ENCODE measurements around the gene RNLS. TPM values are rescaled to one million over a fixed set of nuclear protein-coding genes. Genes with fewer than 3 reads are reported as not detected.

The RNLS gene
- total RNA-seq, 1 experiment from 2014 or later = not detected

GRCh38 chr10:88333248-88333630, 249.9 kb downstream of the RNLS start:
- no peaks in the 10 kb centered on the region for H3K9me3 Mint-ChIP-seq (ENCODE audit: unreplicated experiment)
- TF ChIP-seq CTCF (IDR thresholded peaks at IDR 0.05; ENCODE audit: unreplicated experiment) = no peak
- DNase-seq (ENCODE audit: unreplicated experiment) = no peak
- ChIA-PET CTCF (interaction anchor here (0.6 to 1.3 kb wide), 2 partner anchors 9 to 219 kb away, joined by 3 read pairs; no protein-coding TSS in a partner anchor), POLR2A (interaction anchor here (0.9 kb wide), 1 partner anchor 16 kb away, joined by 3 read pairs; no protein-coding TSS in a partner anchor)
- no peaks in the 10 kb centered on the region for H3K36me3 Mint-ChIP-seq (ENCODE audit: insufficient read depth, unreplicated experiment)
- H3K27me3 Mint-ChIP-seq (ENCODE audit: insufficient read depth, unreplicated experiment) = no peaks in the 10 kb centered on the region
- H3K4me3 Mint-ChIP-seq (ENCODE audit: unreplicated experiment) = no peak overlapping the region
- BruUV-seq (replicated peaks) = no TSS peak
- H3K4me1 Mint-ChIP-seq (ENCODE audit: insufficient read depth, unreplicated experiment) = no peaks in the 10 kb centered on the region
- no peak overlapping the region for H3K27ac Mint-ChIP-seq (ENCODE audit: low read depth, unreplicated experiment)
- intact Hi-C loops (cut with micrococcal nuclease) = no loop called here

GRCh38 chr10:88332503-88333247, 250.4 kb downstream of the RNLS start:
- POLR2A ChIA-PET = no interaction called here
- BruUV-seq (replicated peaks) = no TSS peak

GRCh38 chr10:88330174-88330573, 252.9 kb downstream of the RNLS start:
- Mint-ChIP-seq H3K9me3 (ENCODE audit: unreplicated experiment) (no peaks in the 10 kb centered on the region), H3K4me1 (ENCODE audit: insufficient read depth, unreplicated experiment) (no peaks in the 10 kb centered on the region), H3K4me3 (ENCODE audit: unreplicated experiment) (no peak overlapping the region), H3K27ac (ENCODE audit: low read depth, unreplicated experiment) (no peak overlapping the region), H3K27me3 (ENCODE audit: insufficient read depth, unreplicated experiment) (no peaks in the 10 kb centered on the region), H3K36me3 (ENCODE audit: insufficient read depth, unreplicated experiment) (no peaks in the 10 kb centered on the region)
- no TSS peak for BruUV-seq (replicated peaks)
- DNase-seq (ENCODE audit: unreplicated experiment) = peak; percentile 5
- TF ChIP-seq CTCF (IDR thresholded peaks at IDR 0.05; ENCODE audit: unreplicated experiment) = no peak
- ChIA-PET POLR2A (interaction anchor here (0.6 kb wide), 1 partner anchor 50 kb away, joined by 3 read pairs; no protein-coding TSS in a partner anchor), CTCF (no interaction called here)
- intact Hi-C loops (cut with micrococcal nuclease) = no loop called here

More at GRCh38 chr10:88332503-88333247, 250.4 kb downstream of the RNLS start:
- CTCF ChIA-PET = interaction anchor here (0.6 to 1.3 kb wide), 2 partner anchors 10 to 220 kb away, joined by 3 read pairs; no protein-coding TSS in a partner anchor
- Mint-ChIP-seq H3K4me1 (ENCODE audit: insufficient read depth, unreplicated experiment) (no peaks in the 10 kb centered on the region), H3K27me3 (ENCODE audit: insufficient read depth, unreplicated experiment) (no peaks in the 10 kb centered on the region), H3K4me3 (ENCODE audit: unreplicated experiment) (no peak overlapping the region), H3K27ac (ENCODE audit: low read depth, unreplicated experiment) (no peak overlapping the region), H3K36me3 (ENCODE audit: insufficient read depth, unreplicated experiment) (no peaks in the 10 kb centered on the region), H3K9me3 (ENCODE audit: unreplicated experiment) (no peaks in the 10 kb centered on the region)
- DNase-seq (ENCODE audit: unreplicated experiment) = no peak
- no peak for TF ChIP-seq CTCF (IDR thresholded peaks at IDR 0.05; ENCODE audit: unreplicated experiment)
- intact Hi-C loops (cut with micrococcal nuclease) = no loop called here

- Mint-ChIP-seq H3K27me3 (ENCODE audit: insufficient read depth, unreplicated experiment) (no peaks in the 10 kb centered on the region), H3K4me3 (ENCODE audit: unreplicated experiment) (no peak overlapping the region), H3K4me1 (ENCODE audit: insufficient read depth, unreplicated experiment) (no peaks in the 10 kb centered on the region), H3K36me3 (ENCODE audit: insufficient read depth, unreplicated experiment) (peaks cover 6% of the 10 kb centered on the region), H3K27ac (ENCODE audit: low read depth, unreplicated experiment) (no peak overlapping the region), H3K9me3 (ENCODE audit: unreplicated experiment) (peaks cover 44% of the 10 kb centered on the region)
- no peak for DNase-seq (ENCODE audit: unreplicated experiment)
- ChIA-PET CTCF (interaction anchor here (1.1 kb wide), 1 partner anchor 470 kb away, joined by 3 read pairs; no protein-coding TSS in a partner anchor), POLR2A (no interaction called here)
- BruUV-seq (replicated peaks) = no TSS peak
- no peak for TF ChIP-seq CTCF (IDR thresholded peaks at IDR 0.05; ENCODE audit: unreplicated experiment)
- intact Hi-C loops (cut with micrococcal nuclease) = no loop called here
These were observed 260.6 kb downstream of the RNLS start for GRCh38 chr10:88322324-88323063.
